ENCODE measurements around the gene TOR4A.

Gene TOR4A

GRCh38 chr9:137305060-137305797 lies 27.7 kb downstream of the TOR4A start:
- DNase-seq (ENCODE audit: low read depth in 1 of 2, low spot score in 1 of 2): peak in 1 of 2 experiments; percentile 60
- Histone ChIP-seq H3K4me3 (replicated peaks; ENCODE audit: insufficient read depth, low read length) (no peak overlapping the region), H3K27me3 (ENCODE audit: insufficient read depth, poor library complexity, severe bottlenecking) (peaks cover 41% of the 10 kb centered on the region), H3K27ac (replicated peaks) (no peak overlapping the region)
- TF ChIP-seq POLR2AphosphoS5 (IDR thresholded peaks at IDR 0.05; ENCODE audit: low read depth) (no peak), GABPA (IDR thresholded peaks at IDR 0.05; ENCODE audit: low read depth) (no peak), SPI1 (IDR thresholded peaks at IDR 0.05; ENCODE audit: borderline replicate concordance, low read depth) (no peak), REST (IDR thresholded peaks at IDR 0.05; ENCODE audit: insufficient replicate concordance, low read depth) (no peak), CTCF (IDR thresholded peaks at IDR 0.05; ENCODE audit: insufficient read depth, low read length) (no peak)

- no peak for TF ChIP-seq SPI1 (IDR thresholded peaks at IDR 0.05; ENCODE audit: borderline replicate concordance, low read depth)
- no peak for TF ChIP-seq REST (IDR thresholded peaks at IDR 0.05; ENCODE audit: insufficient replicate concordance, low read depth)
- TF ChIP-seq POLR2AphosphoS5 (IDR thresholded peaks at IDR 0.05; ENCODE audit: low read depth): no peak
- no peak for TF ChIP-seq GABPA (IDR thresholded peaks at IDR 0.05; ENCODE audit: low read depth)
- TF ChIP-seq CTCF (IDR thresholded peaks at IDR 0.05; ENCODE audit: insufficient read depth, low read length): no peak
- H3K27ac ChIP-seq (replicated peaks): no peak overlapping the region
- peaks cover 38% of the 10 kb centered on the region for H3K27me3 ChIP-seq (ENCODE audit: insufficient read depth, poor library complexity, severe bottlenecking)
- no peak for DNase-seq (ENCODE audit: low read depth in 1 of 2, low spot score in 1 of 2)
- H3K4me3 ChIP-seq (replicated peaks; ENCODE audit: insufficient read depth, low read length): no peak overlapping the region
Measured at GRCh38 chr9:137305798-137306065, 28.2 kb downstream of the TOR4A start.

- peaks cover 38% of the 10 kb centered on the region for H3K27me3 ChIP-seq (ENCODE audit: insufficient read depth, poor library complexity, severe bottlenecking)
- no peak overlapping the region for H3K27ac ChIP-seq (replicated peaks)
- TF ChIP-seq GABPA (IDR thresholded peaks at IDR 0.05; ENCODE audit: low read depth): no peak
- no peak for TF ChIP-seq REST (IDR thresholded peaks at IDR 0.05; ENCODE audit: insufficient replicate concordance, low read depth)
- TF ChIP-seq SPI1 (IDR thresholded peaks at IDR 0.05; ENCODE audit: borderline replicate concordance, low read depth): no peak
- no peak for TF ChIP-seq CTCF (IDR thresholded peaks at IDR 0.05; ENCODE audit: insufficient read depth, low read length)
- TF ChIP-seq POLR2AphosphoS5 (IDR thresholded peaks at IDR 0.05; ENCODE audit: low read depth): no peak
- no peak for DNase-seq (ENCODE audit: low read depth in 1 of 2, low spot score in 1 of 2)
- no peak overlapping the region for H3K4me3 ChIP-seq (replicated peaks; ENCODE audit: insufficient read depth, low read length)
Measured at GRCh38 chr9:137306066-137306849, 28.7 kb downstream of the TOR4A start.

Measured in HL-60 (cell line).